HG03457 (cell line): ENCODE data around the gene ATP9A.

Experiments used
- ATAC-seq: cut with Tn5 transposase; IDR thresholded peaks from one replicate; pipeline ENCODE4 v1.9.1; 2021; ENCODE audit warnings: moderate number of reproducible peaks; ENCODE audit not compliant: unreplicated experiment

ATP9A gene

GRCh38 chr20:51560550-51561307 is 207.5 kb downstream of the ATP9A start:
- no peak for ATAC-seq

GRCh38 chr20:51560042-51560441 is 208.1 kb downstream of the ATP9A start:
- ATAC-seq = no peak

- ATAC-seq = no peak
Measured at GRCh38 chr20:51554538-51555165, 213.5 kb downstream of the ATP9A start.

GRCh38 chr20:51553897-51554486 is 214.2 kb downstream of the ATP9A start:
- no peak for ATAC-seq

- no peak for ATAC-seq
Measured at GRCh38 chr20:51551186-51551585, 217.0 kb downstream of the ATP9A start.

- no peak for ATAC-seq
Measured at GRCh38 chr20:51549474-51549873, 218.7 kb downstream of the ATP9A start.

- ATAC-seq = no peak
Measured at GRCh38 chr20:51547951-51548350, 220.2 kb downstream of the ATP9A start.
